ENCODE results near the gene DNAJC30. TPM values are rescaled to one million over a fixed set of nuclear protein-coding genes. Genes with fewer than 3 reads are reported as not detected.

DNAJC30 gene
- total and polyA plus RNA-seq, 2 experiments from 2014 or later: 2.8 to 5.6 TPM

DNA sequence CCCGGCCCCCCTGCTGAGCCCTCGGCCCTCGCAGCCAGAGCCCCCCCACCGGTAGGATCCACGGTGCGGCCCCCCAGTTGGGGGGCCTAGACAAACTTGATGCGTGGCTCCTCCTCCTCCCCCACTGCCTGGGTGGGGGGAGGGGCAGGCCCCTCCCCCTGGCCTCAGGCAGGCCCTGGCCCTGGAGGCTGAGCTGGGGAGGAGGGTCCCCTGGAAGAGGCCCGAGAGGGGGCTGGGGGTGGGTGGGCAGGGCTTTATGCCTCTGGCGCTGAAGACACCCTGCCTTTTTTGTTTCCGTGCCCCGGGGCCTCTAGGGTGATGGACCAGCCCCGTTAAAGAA is 12.0 kb downstream of the DNAJC30 start (continued):
- TF ChIP-seq, protein P1, sequence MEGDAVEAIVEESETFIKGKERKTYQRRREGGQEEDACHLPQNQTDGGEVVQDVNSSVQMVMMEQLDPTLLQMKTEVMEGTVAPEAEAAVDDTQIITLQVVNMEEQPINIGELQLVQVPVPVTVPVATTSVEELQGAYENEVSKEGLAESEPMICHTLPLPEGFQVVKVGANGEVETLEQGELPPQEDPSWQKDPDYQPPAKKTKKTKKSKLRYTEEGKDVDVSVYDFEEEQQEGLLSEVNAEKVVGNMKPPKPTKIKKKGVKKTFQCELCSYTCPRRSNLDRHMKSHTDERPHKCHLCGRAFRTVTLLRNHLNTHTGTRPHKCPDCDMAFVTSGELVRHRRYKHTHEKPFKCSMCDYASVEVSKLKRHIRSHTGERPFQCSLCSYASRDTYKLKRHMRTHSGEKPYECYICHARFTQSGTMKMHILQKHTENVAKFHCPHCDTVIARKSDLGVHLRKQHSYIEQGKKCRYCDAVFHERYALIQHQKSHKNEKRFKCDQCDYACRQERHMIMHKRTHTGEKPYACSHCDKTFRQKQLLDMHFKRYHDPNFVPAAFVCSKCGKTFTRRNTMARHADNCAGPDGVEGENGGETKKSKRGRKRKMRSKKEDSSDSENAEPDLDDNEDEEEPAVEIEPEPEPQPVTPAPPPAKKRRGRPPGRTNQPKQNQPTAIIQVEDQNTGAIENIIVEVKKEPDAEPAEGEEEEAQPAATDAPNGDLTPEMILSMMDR (conservative IDR thresholded peaks at IDR 0.05; ENCODE audit: low read depth in 2 of 2): no peak

DNA sequence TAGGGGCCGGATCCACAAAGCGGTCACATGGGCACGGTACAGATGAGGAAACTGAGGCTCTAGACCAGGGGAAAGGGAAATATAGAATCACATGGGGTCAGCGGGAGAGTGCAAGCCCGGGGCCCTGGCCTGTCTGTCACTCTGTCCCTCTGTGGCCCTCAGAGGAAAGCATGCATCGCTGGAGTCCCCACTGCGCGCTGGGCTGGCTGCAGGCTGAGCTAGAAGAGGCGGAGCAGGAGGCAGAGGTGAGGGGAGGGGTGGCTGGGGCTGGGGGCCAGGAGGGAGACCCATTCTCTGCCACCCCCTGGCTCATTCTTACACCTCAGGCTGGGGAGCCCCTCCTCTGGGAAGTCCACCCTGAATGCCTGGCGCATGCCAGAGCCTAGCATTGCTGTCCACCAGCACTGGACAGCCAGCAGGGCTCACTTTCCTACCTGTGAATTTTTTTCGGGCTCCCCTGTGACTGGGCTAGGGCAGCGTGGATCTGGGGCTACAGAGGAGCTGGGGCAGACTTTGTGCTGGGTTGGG is 13.3 kb downstream of the DNAJC30 start:
- DNase-seq (ENCODE audit: low spot score) (no peak), ATAC-seq (no peak)
- 0 out of 2 replicates have a peak, but pooled peaks cover 5% of the 10 kb centered on the region for H3F3A ChIP-seq (replicated peaks; ENCODE audit: low read depth)
- peaks cover 17% of the 10 kb centered on the region; the same call in 2 of the 3 replicates for H3K4me1 Mint-ChIP-seq
- H3K79me2 ChIP-seq (replicated peaks; ENCODE audit: insufficient read depth): no peaks in the 10 kb centered on the region
- peaks cover 11% of the 10 kb centered on the region for H3K27me3 ChIP-seq (ENCODE audit: insufficient read depth)
- H3K9me3 Mint-ChIP-seq: no peaks in the 10 kb centered on the region
- TF ChIP-seq CREB1 (CRISPR knock-in tag; IDR thresholded peaks at IDR 0.05; ENCODE audit: low read depth): no peak
- no peak for TF ChIP-seq EZH2phosphoT487 (IDR thresholded peaks at IDR 0.05; ENCODE audit: unreplicated experiment)
- no peak for TF ChIP-seq STAT1 (IDR thresholded peaks at IDR 0.05; ENCODE audit: unreplicated experiment)
- no peak for TF ChIP-seq ZNF331 (CRISPR knock-in tag; IDR thresholded peaks at IDR 0.05; ENCODE audit: low read depth)
- no peak for TF ChIP-seq ZNF114 (CRISPR knock-in tag; IDR thresholded peaks at IDR 0.05)
- H3K4me3 ChIP-seq: no peak overlapping the region
- H3K4me3 Mint-ChIP-seq: no peak overlapping the region
- H4K20me1 ChIP-seq (replicated peaks; ENCODE audit: insufficient read depth): no peaks in the 10 kb centered on the region; the same call in 1 of the 2 replicates
- peaks cover 3% of the 10 kb centered on the region; the same call in 1 of the 3 replicates for H3K36me3 Mint-ChIP-seq (ENCODE audit: low read depth)
- peaks cover 19% of the 10 kb centered on the region; the same call in 1 of the 2 replicates for H3K4me1 ChIP-seq (ENCODE audit: insufficient read depth)
- no peaks in the 10 kb centered on the region for H3K9me2 ChIP-seq (ENCODE audit: insufficient read depth)
- no peak overlapping the region for H3K27ac ChIP-seq (ENCODE audit: low read depth)
- no peaks in the 10 kb centered on the region for H3K36me3 ChIP-seq (ENCODE audit: insufficient read depth)
- H3K27me3 Mint-ChIP-seq (ENCODE audit: insufficient read depth, low read depth, poor library complexity): peaks cover 21% of the 10 kb centered on the region
- no peak overlapping the region for H2AFZ ChIP-seq
- H3K4me2 ChIP-seq: no peak overlapping the region
- no peak overlapping the region for H3K27ac Mint-ChIP-seq

GRCh38 chr7:73669288-73669701 is 14.0 kb downstream of the DNAJC30 start:
- ATAC-seq (no peak; the same call in 2 of the 3 replicates), DNase-seq (ENCODE audit: low spot score) (no peak)
- H3F3A ChIP-seq (replicated peaks; ENCODE audit: low read depth): 0 out of 2 replicates have a peak, but pooled peaks cover 3% of the 10 kb centered on the region
- H3K79me2 ChIP-seq (replicated peaks; ENCODE audit: insufficient read depth): no peaks in the 10 kb centered on the region
- no peak overlapping the region for H3K27ac ChIP-seq (ENCODE audit: low read depth)
- H3K9me2 ChIP-seq (ENCODE audit: insufficient read depth): no peaks in the 10 kb centered on the region
- H3K36me3 ChIP-seq (ENCODE audit: insufficient read depth): no peaks in the 10 kb centered on the region
- Mint-ChIP-seq H3K27ac (no peak overlapping the region), H3K27me3 (ENCODE audit: insufficient read depth, low read depth, poor library complexity) (peaks cover 23% of the 10 kb centered on the region), H3K4me3 (no peak overlapping the region), H3K4me1 (peaks cover 20% of the 10 kb centered on the region; the same call in 2 of the 3 replicates), H3K9me3 (no peaks in the 10 kb centered on the region), H3K36me3 (ENCODE audit: low read depth) (peaks cover 3% of the 10 kb centered on the region; the same call in 1 of the 3 replicates)
- peaks cover 11% of the 10 kb centered on the region for H3K27me3 ChIP-seq (ENCODE audit: insufficient read depth)
- no peak overlapping the region for H2AFZ ChIP-seq
- peak overlapping the region; percentile 88 for H3K4me2 ChIP-seq
- TF ChIP-seq EZH2phosphoT487 (IDR thresholded peaks at IDR 0.05; ENCODE audit: unreplicated experiment) (no peak), ZNF114 (CRISPR knock-in tag; IDR thresholded peaks at IDR 0.05) (no peak), EZH2 (IDR thresholded peaks at IDR 0.05; ENCODE audit: low read depth, unreplicated experiment) (no peak)
- TF ChIP-seq, protein P2, sequence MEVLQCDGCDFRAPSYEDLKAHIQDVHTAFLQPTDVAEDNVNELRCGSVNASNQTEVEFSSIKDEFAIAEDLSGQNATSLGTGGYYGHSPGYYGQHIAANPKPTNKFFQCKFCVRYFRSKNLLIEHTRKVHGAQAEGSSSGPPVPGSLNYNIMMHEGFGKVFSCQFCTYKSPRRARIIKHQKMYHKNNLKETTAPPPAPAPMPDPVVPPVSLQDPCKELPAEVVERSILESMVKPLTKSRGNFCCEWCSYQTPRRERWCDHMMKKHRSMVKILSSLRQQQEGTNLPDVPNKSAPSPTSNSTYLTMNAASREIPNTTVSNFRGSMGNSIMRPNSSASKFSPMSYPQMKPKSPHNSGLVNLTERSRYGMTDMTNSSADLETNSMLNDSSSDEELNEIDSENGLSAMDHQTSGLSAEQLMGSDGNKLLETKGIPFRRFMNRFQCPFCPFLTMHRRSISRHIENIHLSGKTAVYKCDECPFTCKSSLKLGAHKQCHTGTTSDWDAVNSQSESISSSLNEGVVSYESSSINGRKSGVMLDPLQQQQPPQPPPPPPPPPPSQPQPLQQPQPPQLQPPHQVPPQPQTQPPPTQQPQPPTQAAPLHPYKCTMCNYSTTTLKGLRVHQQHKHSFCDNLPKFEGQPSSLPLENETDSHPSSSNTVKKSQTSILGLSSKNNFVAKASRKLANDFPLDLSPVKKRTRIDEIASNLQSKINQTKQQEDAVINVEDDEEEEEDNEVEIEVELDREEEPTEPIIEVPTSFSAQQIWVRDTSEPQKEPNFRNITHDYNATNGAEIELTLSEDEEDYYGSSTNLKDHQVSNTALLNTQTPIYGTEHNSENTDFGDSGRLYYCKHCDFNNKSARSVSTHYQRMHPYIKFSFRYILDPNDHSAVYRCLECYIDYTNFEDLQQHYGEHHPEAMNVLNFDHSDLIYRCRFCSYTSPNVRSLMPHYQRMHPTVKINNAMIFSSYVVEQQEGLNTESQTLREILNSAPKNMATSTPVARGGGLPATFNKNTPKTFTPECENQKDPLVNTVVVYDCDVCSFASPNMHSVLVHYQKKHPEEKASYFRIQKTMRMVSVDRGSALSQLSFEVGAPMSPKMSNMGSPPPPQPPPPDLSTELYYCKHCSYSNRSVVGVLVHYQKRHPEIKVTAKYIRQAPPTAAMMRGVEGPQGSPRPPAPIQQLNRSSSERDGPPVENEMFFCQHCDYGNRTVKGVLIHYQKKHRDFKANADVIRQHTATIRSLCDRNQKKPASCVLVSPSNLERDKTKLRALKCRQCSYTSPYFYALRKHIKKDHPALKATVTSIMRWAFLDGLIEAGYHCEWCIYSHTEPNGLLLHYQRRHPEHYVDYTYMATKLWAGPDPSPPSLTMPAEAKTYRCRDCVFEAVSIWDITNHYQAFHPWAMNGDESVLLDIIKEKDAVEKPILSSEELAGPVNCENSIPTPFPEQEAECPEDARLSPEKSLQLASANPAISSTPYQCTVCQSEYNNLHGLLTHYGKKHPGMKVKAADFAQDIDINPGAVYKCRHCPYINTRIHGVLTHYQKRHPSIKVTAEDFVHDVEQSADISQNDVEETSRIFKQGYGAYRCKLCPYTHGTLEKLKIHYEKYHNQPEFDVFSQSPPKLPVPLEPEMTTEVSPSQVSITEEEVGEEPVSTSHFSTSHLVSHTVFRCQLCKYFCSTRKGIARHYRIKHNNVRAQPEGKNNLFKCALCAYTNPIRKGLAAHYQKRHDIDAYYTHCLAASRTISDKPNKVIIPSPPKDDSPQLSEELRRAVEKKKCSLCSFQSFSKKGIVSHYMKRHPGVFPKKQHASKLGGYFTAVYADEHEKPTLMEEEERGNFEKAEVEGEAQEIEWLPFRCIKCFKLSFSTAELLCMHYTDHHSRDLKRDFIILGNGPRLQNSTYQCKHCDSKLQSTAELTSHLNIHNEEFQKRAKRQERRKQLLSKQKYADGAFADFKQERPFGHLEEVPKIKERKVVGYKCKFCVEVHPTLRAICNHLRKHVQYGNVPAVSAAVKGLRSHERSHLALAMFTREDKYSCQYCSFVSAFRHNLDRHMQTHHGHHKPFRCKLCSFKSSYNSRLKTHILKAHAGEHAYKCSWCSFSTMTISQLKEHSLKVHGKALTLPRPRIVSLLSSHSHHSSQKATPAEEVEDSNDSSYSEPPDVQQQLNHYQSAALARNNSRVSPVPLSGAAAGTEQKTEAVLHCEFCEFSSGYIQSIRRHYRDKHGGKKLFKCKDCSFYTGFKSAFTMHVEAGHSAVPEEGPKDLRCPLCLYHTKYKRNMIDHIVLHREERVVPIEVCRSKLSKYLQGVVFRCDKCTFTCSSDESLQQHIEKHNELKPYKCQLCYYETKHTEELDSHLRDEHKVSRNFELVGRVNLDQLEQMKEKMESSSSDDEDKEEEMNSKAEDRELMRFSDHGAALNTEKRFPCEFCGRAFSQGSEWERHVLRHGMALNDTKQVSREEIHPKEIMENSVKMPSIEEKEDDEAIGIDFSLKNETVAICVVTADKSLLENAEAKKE (CRISPR knock-in tag; IDR thresholded peaks at IDR 0.05): no peak
- TF ChIP-seq, protein P1 (conservative IDR thresholded peaks at IDR 0.05; ENCODE audit: low read depth in 2 of 2): no peak
- peaks cover 19% of the 10 kb centered on the region; the same call in 1 of the 2 replicates for H3K4me1 ChIP-seq (ENCODE audit: insufficient read depth)
- no peaks in the 10 kb centered on the region; the same call in 1 of the 2 replicates for H4K20me1 ChIP-seq (replicated peaks; ENCODE audit: insufficient read depth)
- H3K4me3 ChIP-seq: no peak overlapping the region; the same call in 1 of the 2 replicates
